Retinal pigment epithelial cell (primary cell): ENCODE results near the gene RGS7.

Experiments used
- DNase-seq: peaks from one replicate; pipeline ENCODE4 v3.0.0-alpha.2; 2010; ENCODE audit warnings: low read depth
- H3K4me3 ChIP-seq: 2 replicates; pipeline ENCODE4 v1.5.1; 2011; ENCODE audit warnings: mild to moderate bottlenecking, low read length, control low read depth, moderate library complexity
- TF ChIP-seq, protein P1 (sequence below): conservative IDR thresholded peaks from 2 replicates; pipeline ENCODE4 v1.5.1; 2011; ENCODE audit warnings: low read depth, low read length, control low read depth, inconsistent platforms

RGS7 gene

DNA sequence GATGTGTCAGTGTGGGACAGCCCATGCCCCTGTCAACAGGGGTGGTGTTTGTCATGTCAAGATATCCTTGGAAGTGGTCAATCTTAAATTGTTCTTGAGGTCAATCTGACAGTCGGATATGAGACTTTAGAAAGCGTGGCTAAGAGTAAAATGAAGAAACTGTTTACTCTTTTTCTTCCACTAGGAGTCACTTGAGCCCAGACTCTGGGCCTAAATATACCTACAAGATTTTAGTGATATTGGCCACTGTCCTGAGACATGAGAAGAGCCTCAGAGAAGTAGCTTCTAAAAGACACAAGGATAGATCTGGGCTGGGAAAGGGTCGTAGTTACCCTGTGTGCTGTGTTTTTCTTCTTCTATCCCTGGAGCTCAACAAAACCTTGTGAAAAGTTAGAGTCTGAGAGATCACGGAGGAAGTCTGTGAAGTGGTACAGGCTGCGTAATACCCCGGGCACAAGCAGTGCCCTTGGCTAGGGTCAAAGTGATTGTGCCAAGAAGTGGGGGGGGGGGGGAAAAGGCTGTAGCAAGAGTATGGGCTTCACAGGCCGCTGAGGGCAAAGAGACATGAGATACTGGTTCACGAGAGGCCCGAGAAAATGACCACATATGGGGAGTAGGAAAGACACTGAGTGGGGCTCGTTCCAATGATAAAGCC lies 389.8 kb downstream of the RGS7 start:
- TF ChIP-seq, protein P1, sequence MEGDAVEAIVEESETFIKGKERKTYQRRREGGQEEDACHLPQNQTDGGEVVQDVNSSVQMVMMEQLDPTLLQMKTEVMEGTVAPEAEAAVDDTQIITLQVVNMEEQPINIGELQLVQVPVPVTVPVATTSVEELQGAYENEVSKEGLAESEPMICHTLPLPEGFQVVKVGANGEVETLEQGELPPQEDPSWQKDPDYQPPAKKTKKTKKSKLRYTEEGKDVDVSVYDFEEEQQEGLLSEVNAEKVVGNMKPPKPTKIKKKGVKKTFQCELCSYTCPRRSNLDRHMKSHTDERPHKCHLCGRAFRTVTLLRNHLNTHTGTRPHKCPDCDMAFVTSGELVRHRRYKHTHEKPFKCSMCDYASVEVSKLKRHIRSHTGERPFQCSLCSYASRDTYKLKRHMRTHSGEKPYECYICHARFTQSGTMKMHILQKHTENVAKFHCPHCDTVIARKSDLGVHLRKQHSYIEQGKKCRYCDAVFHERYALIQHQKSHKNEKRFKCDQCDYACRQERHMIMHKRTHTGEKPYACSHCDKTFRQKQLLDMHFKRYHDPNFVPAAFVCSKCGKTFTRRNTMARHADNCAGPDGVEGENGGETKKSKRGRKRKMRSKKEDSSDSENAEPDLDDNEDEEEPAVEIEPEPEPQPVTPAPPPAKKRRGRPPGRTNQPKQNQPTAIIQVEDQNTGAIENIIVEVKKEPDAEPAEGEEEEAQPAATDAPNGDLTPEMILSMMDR = peak; percentile 50
- no peak overlapping the region for H3K4me3 ChIP-seq
- DNase-seq = no peak

DNA sequence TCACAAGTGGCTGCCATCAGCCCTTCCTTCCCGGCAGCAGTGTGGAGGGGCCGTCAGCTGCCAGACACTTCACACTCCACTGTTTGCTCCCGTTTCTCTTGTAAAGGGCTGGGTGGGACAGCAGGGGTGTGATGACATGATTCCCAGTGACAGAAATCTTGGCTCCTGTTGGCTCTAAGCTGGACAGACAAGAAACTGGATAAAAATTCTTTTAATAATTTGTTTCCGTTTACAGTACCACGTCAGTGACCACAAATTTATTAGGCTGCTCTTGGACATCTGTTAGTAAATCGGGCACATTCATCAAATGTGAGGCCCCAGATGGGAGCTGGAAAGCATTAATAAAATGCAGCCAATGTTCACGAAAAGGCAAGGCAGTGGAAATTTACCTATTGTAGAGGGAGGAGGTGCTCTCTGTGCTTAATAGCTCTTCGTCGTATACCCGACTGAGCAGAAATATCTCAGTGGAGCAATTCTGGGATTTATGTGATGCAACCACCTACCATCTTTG lies 391.4 kb downstream of the RGS7 start:
- no peak for DNase-seq
- TF ChIP-seq, protein P1 = no peak

DNA sequence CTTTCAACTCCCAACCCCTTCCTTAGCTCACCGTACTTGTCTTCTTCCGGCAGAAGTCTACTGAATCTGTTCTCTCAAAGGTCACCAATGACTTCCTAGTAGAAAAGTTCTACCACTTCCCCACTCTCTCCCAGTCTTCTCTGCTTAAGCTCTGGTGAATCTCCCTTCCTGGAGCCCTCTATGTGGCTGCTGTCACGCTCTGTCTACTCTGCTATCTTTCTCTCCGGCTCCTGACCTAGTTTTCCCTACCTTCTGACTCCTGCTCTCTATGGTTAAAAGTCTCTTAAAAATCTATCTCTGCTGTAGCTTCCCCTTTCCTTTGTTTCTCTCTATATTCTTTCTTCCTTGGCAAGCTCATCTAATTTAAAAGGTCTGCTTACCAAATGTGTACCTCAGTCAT lies 394.9 kb downstream of the RGS7 start:
- DNase-seq = no peak
- TF ChIP-seq, protein P1 = no peak
- H3K4me3 ChIP-seq = no peak overlapping the region

More for the DNA sequence above, 391.4 kb downstream of the RGS7 start:
- H3K4me3 ChIP-seq = no peak overlapping the region

DNA sequence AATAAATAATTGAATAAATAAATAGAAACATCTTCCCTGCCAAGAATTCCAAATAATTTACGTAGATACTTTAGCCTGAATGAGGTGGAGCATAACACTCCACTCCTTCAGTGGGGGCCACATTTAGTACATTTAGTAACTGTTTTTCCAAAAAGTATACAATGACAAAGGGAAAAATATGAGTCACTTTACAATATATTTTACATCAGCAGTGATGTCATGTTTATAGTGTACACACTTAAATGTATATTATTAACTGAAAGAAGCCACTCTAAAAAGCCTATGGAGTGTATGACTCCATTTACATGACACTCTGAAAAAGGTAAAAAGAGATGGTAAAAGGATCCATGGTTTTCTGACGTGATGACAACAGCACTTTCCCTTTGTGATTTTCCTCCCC lies 400.6 kb downstream of the RGS7 start:
- no peak for DNase-seq
- TF ChIP-seq, protein P1 = no peak
- H3K4me3 ChIP-seq = no peak overlapping the region

DNA sequence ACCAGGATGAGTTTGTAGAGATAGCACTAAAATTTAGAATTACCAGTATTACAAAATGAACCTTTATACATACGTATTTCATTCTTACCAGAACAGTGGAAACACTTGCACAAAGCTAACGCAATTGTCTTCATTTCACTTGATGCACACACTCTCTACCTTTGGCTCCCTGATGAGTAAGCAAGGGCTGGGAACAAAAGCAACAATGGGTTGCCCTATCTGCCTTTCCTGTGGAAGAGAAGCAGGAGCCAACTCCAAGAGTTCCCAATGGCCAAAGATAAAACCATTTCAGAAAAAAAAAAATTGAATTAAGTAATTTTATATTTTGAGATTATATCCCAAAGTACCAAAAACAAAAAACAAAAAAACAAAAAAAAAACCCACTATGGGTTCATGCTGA lies 401.0 kb downstream of the RGS7 start:
- DNase-seq = no peak
- TF ChIP-seq, protein P1 = no peak

DNA sequence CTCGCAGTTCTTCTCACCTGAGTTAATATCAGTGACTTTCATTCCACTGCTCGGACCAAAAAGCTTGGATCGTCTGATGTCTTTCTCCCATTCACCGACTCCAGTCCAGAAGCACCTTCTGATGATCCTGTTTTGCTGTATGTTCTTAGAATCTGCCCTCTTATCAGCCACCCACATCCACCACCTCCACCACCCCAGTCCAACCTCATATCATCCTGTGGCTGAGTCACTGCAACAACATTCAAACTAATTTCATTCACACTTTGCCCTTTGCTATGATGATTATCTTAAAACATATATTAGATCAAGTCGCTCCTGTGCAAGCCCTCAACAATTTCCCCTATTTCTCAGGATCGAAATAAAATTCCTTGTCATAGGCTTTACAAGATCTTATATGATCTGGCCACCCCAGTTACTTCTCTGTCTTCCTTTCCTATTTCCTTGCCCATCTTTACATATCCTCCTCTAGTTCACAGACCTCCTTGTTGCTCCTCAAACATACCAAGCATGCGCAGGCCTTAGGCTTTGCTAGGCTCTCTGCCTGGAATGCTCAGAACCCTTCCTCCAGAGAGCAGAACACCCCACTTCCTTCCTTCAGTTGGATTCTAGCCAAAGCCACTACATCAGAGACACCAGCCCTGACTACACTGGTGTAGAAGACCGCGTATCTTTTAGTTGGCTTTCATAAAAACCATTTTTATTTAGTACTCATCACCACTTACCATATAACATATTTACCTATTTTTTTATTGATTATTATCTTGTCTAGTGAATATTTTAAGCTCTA lies 409.4 kb downstream of the RGS7 start:
- no peak for DNase-seq
- TF ChIP-seq, protein P1 = no peak
- no peak overlapping the region for H3K4me3 ChIP-seq

More for the DNA sequence above, 401.0 kb downstream of the RGS7 start:
- H3K4me3 ChIP-seq = no peak overlapping the region
